Measurements from ENCODE around the gene PPP2R3B. TPM values are rescaled to one million over a fixed set of nuclear protein-coding genes. Genes with fewer than 3 reads are reported as not detected.
"Not testable (repeated sequence)": the region's sequence is repeated elsewhere in the genome, so short reads cannot be mapped to it uniquely, and the experiment has no call there.

The PPP2R3B gene
- total RNA-seq, 1 experiment from 2014 or later, result 14.4 TPM

- no peak for DNase-seq (ENCODE audit: low read depth)
Measured at GRCh38 chrX:404656-405055, 17.9 kb upstream of the PPP2R3B start.

GRCh38 chrX:402857-403256, 16.1 kb upstream of the PPP2R3B start:
- DNase-seq (ENCODE audit: low read depth), result no peak

- DNase-seq (ENCODE audit: low read depth), result no peak
Measured at GRCh38 chrX:400258-400657, 13.6 kb upstream of the PPP2R3B start.

- DNase-seq (ENCODE audit: low read depth), result peak; percentile 7
Measured at GRCh38 chrX:397575-397974, 10.9 kb upstream of the PPP2R3B start.

- DNase-seq (ENCODE audit: low read depth), result no peak
Measured at GRCh38 chrX:394830-395229, 8.1 kb upstream of the PPP2R3B start.

- no peak for DNase-seq (ENCODE audit: low read depth)
Measured at GRCh38 chrX:392575-392846, 5.8 kb upstream of the PPP2R3B start.

GRCh38 chrX:391717-392574, 5.2 kb upstream of the PPP2R3B start:
- DNase-seq (ENCODE audit: low read depth), result no peak

GRCh38 chrX:390459-390858, 3.8 kb upstream of the PPP2R3B start:
- no peak for DNase-seq (ENCODE audit: low read depth)

GRCh38 chrX:389021-389441, 2.3 kb upstream of the PPP2R3B start:
- no peak for DNase-seq (ENCODE audit: low read depth)

- DNase-seq (ENCODE audit: low read depth), result no peak
Measured at GRCh38 chrX:387729-388128, 1.0 kb upstream of the PPP2R3B start.

GRCh38 chrX:386239-386767, 404 bp downstream of the PPP2R3B start:
- no peak for DNase-seq (ENCODE audit: low read depth)

- not testable (repeated sequence) for DNase-seq (ENCODE audit: low read depth)
Measured at GRCh38 chrX:385736-386135, 971 bp downstream of the PPP2R3B start.

GRCh38 chrX:384861-385260, 1.8 kb downstream of the PPP2R3B start:
- DNase-seq (ENCODE audit: low read depth), result no peak

- DNase-seq (ENCODE audit: low read depth), result no peak
Measured at GRCh38 chrX:378443-378842, 8.3 kb downstream of the PPP2R3B start.

GRCh38 chrX:376206-376605, 10.5 kb downstream of the PPP2R3B start:
- not testable (repeated sequence) for DNase-seq (ENCODE audit: low read depth)

- DNase-seq (ENCODE audit: low read depth), result no peak
Measured at GRCh38 chrX:375181-376036, 11.3 kb downstream of the PPP2R3B start.

- DNase-seq (ENCODE audit: low read depth), result no peak
Measured at GRCh38 chrX:374596-374995, 12.1 kb downstream of the PPP2R3B start.

GRCh38 chrX:373641-374471, 12.9 kb downstream of the PPP2R3B start:
- no peak for DNase-seq (ENCODE audit: low read depth)

GRCh38 chrX:372856-373640, 13.7 kb downstream of the PPP2R3B start:
- no peak for DNase-seq (ENCODE audit: low read depth)

- DNase-seq (ENCODE audit: low read depth), result no peak
Measured at GRCh38 chrX:371907-372306, 14.8 kb downstream of the PPP2R3B start.

Data from M059J (cell line).